NCI-H1436 treated with DMSO at 0.1 percent for 48 hours (cell line): Measurements from ENCODE around the gene CTPS2.

Source experiments
- DNase-seq: peaks from one replicate; lab custom pipeline; 2025; lab: John Stamatoyannopoulos, UW

Gene CTPS2

GRCh38 chrX:16711893-16712547 lies 449 bp downstream of the CTPS2 start:
- no peak for DNase-seq

- DNase-seq: no peak
Measured at GRCh38 chrX:16711219-16711811, 1.2 kb downstream of the CTPS2 start.

- no peak for DNase-seq
Measured at GRCh38 chrX:16708016-16708415, 4.5 kb downstream of the CTPS2 start.

GRCh38 chrX:16705370-16705769 lies 7.1 kb downstream of the CTPS2 start:
- DNase-seq: no peak

GRCh38 chrX:16702700-16703599 lies 9.5 kb downstream of the CTPS2 start:
- no peak for DNase-seq

- DNase-seq: no peak
Measured at GRCh38 chrX:16700734-16701133, 11.7 kb downstream of the CTPS2 start.

GRCh38 chrX:16699389-16699788 lies 13.1 kb downstream of the CTPS2 start:
- DNase-seq: no peak

GRCh38 chrX:16696956-16697355 lies 15.5 kb downstream of the CTPS2 start:
- no peak for DNase-seq

- no peak for DNase-seq
Measured at GRCh38 chrX:16695079-16695676, 17.3 kb downstream of the CTPS2 start.

GRCh38 chrX:16687514-16687913 lies 25.0 kb downstream of the CTPS2 start:
- DNase-seq: no peak

GRCh38 chrX:16683007-16683664 lies 29.3 kb downstream of the CTPS2 start:
- no peak for DNase-seq

GRCh38 chrX:16678689-16679088 lies 33.8 kb downstream of the CTPS2 start:
- DNase-seq: no peak

- DNase-seq: no peak
Measured at GRCh38 chrX:16671005-16671404, 41.5 kb downstream of the CTPS2 start.

- no peak for DNase-seq
Measured at GRCh38 chrX:16666541-16666940, 45.9 kb downstream of the CTPS2 start.

- DNase-seq: no peak
Measured at GRCh38 chrX:16665089-16665488, 47.4 kb downstream of the CTPS2 start.

- no peak for DNase-seq
Measured at GRCh38 chrX:16664626-16665025, 47.8 kb downstream of the CTPS2 start.

- no peak for DNase-seq
Measured at GRCh38 chrX:16664074-16664473, 48.4 kb downstream of the CTPS2 start.

- DNase-seq: no peak
Measured at GRCh38 chrX:16662402-16662801, 50.1 kb downstream of the CTPS2 start.

- DNase-seq: no peak
Measured at GRCh38 chrX:16661495-16661894, 51.0 kb downstream of the CTPS2 start.

GRCh38 chrX:16659321-16659720 lies 53.1 kb downstream of the CTPS2 start:
- DNase-seq: no peak

GRCh38 chrX:16658284-16658683 lies 54.2 kb downstream of the CTPS2 start:
- DNase-seq: no peak

- DNase-seq: no peak
Measured at GRCh38 chrX:16654093-16654492, 58.4 kb downstream of the CTPS2 start.
